ENCODE data around the gene SF1.

DNA sequence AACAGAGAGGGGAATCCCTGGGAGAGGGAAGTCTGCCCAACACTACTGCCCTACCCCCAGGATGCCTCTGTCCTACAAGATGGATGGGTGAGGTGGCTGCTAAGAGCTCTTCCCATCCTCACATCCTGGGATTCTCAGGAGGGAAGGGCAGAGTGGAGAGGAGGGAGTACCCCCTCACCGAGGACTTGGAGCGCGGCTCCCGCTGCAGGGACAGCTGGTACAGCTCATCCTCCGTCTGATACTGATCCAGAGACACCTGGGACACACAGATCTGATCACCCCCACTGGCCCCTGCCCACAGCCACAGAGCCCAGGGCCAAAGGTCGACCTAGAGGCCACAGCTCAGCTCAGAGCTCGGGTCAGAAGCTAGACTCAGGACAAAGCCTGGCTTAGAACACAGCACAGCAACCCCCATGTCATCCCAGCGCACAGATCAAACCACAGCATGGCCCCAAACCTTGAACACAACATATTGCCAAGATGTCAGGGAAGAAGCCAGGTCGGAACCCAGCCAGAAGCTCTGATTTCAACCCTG, 42.5 kb downstream of the SF1 start:
- TF ChIP-seq, protein P1, sequence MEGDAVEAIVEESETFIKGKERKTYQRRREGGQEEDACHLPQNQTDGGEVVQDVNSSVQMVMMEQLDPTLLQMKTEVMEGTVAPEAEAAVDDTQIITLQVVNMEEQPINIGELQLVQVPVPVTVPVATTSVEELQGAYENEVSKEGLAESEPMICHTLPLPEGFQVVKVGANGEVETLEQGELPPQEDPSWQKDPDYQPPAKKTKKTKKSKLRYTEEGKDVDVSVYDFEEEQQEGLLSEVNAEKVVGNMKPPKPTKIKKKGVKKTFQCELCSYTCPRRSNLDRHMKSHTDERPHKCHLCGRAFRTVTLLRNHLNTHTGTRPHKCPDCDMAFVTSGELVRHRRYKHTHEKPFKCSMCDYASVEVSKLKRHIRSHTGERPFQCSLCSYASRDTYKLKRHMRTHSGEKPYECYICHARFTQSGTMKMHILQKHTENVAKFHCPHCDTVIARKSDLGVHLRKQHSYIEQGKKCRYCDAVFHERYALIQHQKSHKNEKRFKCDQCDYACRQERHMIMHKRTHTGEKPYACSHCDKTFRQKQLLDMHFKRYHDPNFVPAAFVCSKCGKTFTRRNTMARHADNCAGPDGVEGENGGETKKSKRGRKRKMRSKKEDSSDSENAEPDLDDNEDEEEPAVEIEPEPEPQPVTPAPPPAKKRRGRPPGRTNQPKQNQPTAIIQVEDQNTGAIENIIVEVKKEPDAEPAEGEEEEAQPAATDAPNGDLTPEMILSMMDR (IDR thresholded peaks at IDR 0.05; ENCODE audit: borderline replicate concordance, extremely low read depth, low read length, poor library complexity, severe bottlenecking) = no peak
- TF ChIP-seq EZH2 (IDR thresholded peaks at IDR 0.05; ENCODE audit: borderline replicate concordance, low read depth, low read length, severe bottlenecking) = no peak
